ENCODE data around the gene CDH4. TPM values are rescaled to one million over a fixed set of nuclear protein-coding genes. Genes with fewer than 3 reads are reported as not detected.

The CDH4 gene
- total RNA-seq, 2 donors from 2014 or later = 0.06 TPM; not detected in 1

- intact Hi-C loops (cut with DNase I, micrococcal nuclease) = no loop called here
- ATAC-seq (no peak), DNase-seq (no peak)
Measured at GRCh38 chr20:61803416-61803914, 551.4 kb downstream of the CDH4 start.

- no peak for ATAC-seq
- intact Hi-C loops (cut with DNase I, micrococcal nuclease) = no loop called here
- no peak for DNase-seq
Measured at GRCh38 chr20:61803915-61804751, 552.1 kb downstream of the CDH4 start.

- DNase-seq (no peak), ATAC-seq (no peak)
Measured at GRCh38 chr20:61804752-61805295, 552.8 kb downstream of the CDH4 start.

GRCh38 chr20:61805365-61805764 lies 553.3 kb downstream of the CDH4 start:
- ATAC-seq (no peak), DNase-seq (no peak)
- intact Hi-C loops (cut with DNase I, micrococcal nuclease) = no loop called here

More at GRCh38 chr20:61804752-61805295, 552.8 kb downstream of the CDH4 start:
- intact Hi-C loops (cut with DNase I, micrococcal nuclease) = no loop called here

GRCh38 chr20:61805781-61806180 lies 553.7 kb downstream of the CDH4 start:
- DNase-seq (no peak), ATAC-seq (no peak)
- intact Hi-C loops (cut with DNase I, micrococcal nuclease) = no loop called here

GRCh38 chr20:61806314-61806713 lies 554.3 kb downstream of the CDH4 start:
- intact Hi-C loops (cut with DNase I, micrococcal nuclease) = no loop called here
- DNase-seq = no peak
- ATAC-seq = no peak

- ATAC-seq (no peak), DNase-seq (no peak)
- intact Hi-C loops (cut with DNase I, micrococcal nuclease) = no loop called here
Measured at GRCh38 chr20:61806995-61807394, 554.9 kb downstream of the CDH4 start.

GRCh38 chr20:61807471-61808160 lies 555.6 kb downstream of the CDH4 start:
- intact Hi-C loops (cut with DNase I, micrococcal nuclease) = no loop called here
- no peak for ATAC-seq
- DNase-seq = no peak

GRCh38 chr20:61808447-61808846 lies 556.4 kb downstream of the CDH4 start:
- intact Hi-C loops (cut with DNase I, micrococcal nuclease) = no loop called here
- DNase-seq = no peak

GRCh38 chr20:61809006-61809770 lies 557.1 kb downstream of the CDH4 start:
- DNase-seq (no peak), ATAC-seq (no peak)
- intact Hi-C loops (cut with DNase I, micrococcal nuclease) = no loop called here

More at GRCh38 chr20:61808447-61808846, 556.4 kb downstream of the CDH4 start:
- no peak for ATAC-seq

- ATAC-seq (no peak), DNase-seq (no peak)
- intact Hi-C loops (cut with DNase I, micrococcal nuclease) = no loop called here
Measured at GRCh38 chr20:61810066-61810737, 558.1 kb downstream of the CDH4 start.

- ATAC-seq (no peak), DNase-seq (no peak)
- intact Hi-C loops (cut with DNase I, micrococcal nuclease) = no loop called here
Measured at GRCh38 chr20:61810738-61811135, 558.7 kb downstream of the CDH4 start.

GRCh38 chr20:61811166-61811565 lies 559.1 kb downstream of the CDH4 start:
- no peak for DNase-seq
- ATAC-seq = no peak
- intact Hi-C loops (cut with DNase I, micrococcal nuclease) = no loop called here

- ATAC-seq (no peak), DNase-seq (no peak)
- intact Hi-C loops (cut with DNase I, micrococcal nuclease) = no loop called here
Measured at GRCh38 chr20:61812121-61812844, 560.2 kb downstream of the CDH4 start.

- ATAC-seq (no peak), DNase-seq (no peak)
- intact Hi-C loops (cut with DNase I, micrococcal nuclease) = no loop called here
Measured at GRCh38 chr20:61812845-61813485, 560.9 kb downstream of the CDH4 start.

GRCh38 chr20:61813791-61814190 lies 561.7 kb downstream of the CDH4 start:
- DNase-seq (no peak), ATAC-seq (no peak)
- intact Hi-C loops (cut with DNase I, micrococcal nuclease) = no loop called here

GRCh38 chr20:61814244-61814643 lies 562.2 kb downstream of the CDH4 start:
- intact Hi-C loops (cut with DNase I, micrococcal nuclease) = no loop called here
- DNase-seq = no peak
- no peak for ATAC-seq

- intact Hi-C loops (cut with DNase I, micrococcal nuclease) = no loop called here
- no peak for DNase-seq
- no peak for ATAC-seq
Measured at GRCh38 chr20:61814726-61815125, 562.7 kb downstream of the CDH4 start.
